ENCODE measurements around the gene GKN2.

DNA sequence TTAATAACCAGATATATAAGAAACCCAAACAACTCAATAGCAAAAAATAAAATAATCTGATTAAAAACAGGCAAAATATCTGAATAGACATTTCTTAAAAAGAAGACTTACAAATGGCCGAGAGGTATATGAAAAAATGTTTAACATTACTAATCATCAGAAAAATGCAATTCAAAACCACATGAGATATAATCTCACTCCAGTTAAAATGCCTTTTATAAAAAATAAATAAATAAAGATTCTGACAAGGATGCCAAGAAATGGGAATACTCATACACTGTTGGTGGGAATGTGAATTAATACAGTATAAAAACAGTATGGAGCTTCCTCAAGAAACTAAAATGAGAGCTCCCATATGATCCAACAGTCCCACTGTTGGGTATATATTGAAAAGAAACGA, 47.6 kb downstream of the GKN2 start:
- TF ChIP-seq, protein P1, sequence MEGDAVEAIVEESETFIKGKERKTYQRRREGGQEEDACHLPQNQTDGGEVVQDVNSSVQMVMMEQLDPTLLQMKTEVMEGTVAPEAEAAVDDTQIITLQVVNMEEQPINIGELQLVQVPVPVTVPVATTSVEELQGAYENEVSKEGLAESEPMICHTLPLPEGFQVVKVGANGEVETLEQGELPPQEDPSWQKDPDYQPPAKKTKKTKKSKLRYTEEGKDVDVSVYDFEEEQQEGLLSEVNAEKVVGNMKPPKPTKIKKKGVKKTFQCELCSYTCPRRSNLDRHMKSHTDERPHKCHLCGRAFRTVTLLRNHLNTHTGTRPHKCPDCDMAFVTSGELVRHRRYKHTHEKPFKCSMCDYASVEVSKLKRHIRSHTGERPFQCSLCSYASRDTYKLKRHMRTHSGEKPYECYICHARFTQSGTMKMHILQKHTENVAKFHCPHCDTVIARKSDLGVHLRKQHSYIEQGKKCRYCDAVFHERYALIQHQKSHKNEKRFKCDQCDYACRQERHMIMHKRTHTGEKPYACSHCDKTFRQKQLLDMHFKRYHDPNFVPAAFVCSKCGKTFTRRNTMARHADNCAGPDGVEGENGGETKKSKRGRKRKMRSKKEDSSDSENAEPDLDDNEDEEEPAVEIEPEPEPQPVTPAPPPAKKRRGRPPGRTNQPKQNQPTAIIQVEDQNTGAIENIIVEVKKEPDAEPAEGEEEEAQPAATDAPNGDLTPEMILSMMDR (IDR thresholded peaks at IDR 0.05; ENCODE audit: borderline replicate concordance, extremely low read depth, low read length, poor library complexity, severe bottlenecking), result no peak
- TF ChIP-seq EZH2 (IDR thresholded peaks at IDR 0.05; ENCODE audit: borderline replicate concordance, low read depth, low read length, severe bottlenecking), result no peak
